GM12878 (cell line): ENCODE results near the gene ING3. TPM values are rescaled to one million over a fixed set of nuclear protein-coding genes. Genes with fewer than 3 reads are reported as not detected.
A peak's percentile ranks its signal among the peaks of the same experiment; 100 is the strongest.

Source experiments
- ASH2L ChIP-seq: fragments of 300-600, 200-600 bp; sonication (generic); IDR thresholded peaks from 2 replicates; pipeline ENCODE4 v1.6.1; 2017; ENCODE audit warnings: low read depth, mild to moderate bottlenecking, borderline replicate concordance
- CHD1 ChIP-seq: IDR thresholded peaks from 2 replicates; pipeline ENCODE4 v1.6.1; 2012; ENCODE audit warnings: low read depth, low read length, improper control_type of control experiment
- EGR1 ChIP-seq, 2 experiments: IDR thresholded peaks; 1 replicate in 1 of 2; 2 replicates in 1 of 2; pipeline ENCODE4 v1.6.1; 2011 to 2012; ENCODE audit warnings: low read depth in 2 of 2, low read length in 2 of 2, borderline replicate concordance in 1 of 2, mild to moderate bottlenecking in 1 of 2, moderate library complexity in 1 of 2
- ESRRA ChIP-seq: IDR thresholded peaks from 2 replicates; pipeline ENCODE4 v1.6.1; 2012; ENCODE audit warnings: mild to moderate bottlenecking, low read length, improper control_type of control experiment
- GABPA ChIP-seq: IDR thresholded peaks from 2 replicates; pipeline ENCODE4 v1.6.1; 2014; ENCODE audit warnings: antibody characterized with exemption, low read depth, mild to moderate bottlenecking, inconsistent platforms
- JUNB ChIP-seq: IDR thresholded peaks from 2 replicates; pipeline ENCODE4 v1.6.1; 2016; ENCODE audit warnings: antibody characterized with exemption, mild to moderate bottlenecking
- PML ChIP-seq: IDR thresholded peaks from 2 replicates; pipeline ENCODE4 v1.6.1; 2012; ENCODE audit warnings: low read length, inconsistent platforms
- POLR2AphosphoS2 ChIP-seq: IDR thresholded peaks from 2 replicates; pipeline ENCODE4 v1.6.1; 2011; ENCODE audit warnings: low read depth, mild to moderate bottlenecking, low read length, improper control_type of control experiment, moderate library complexity
- RCOR1 ChIP-seq: conservative IDR thresholded peaks from 2 replicates; pipeline ENCODE4 v1.6.1; 2012; ENCODE audit warnings: low read depth, low read length, improper control_type of control experiment
- SMC3 ChIP-seq: IDR thresholded peaks from 2 replicates; pipeline ENCODE4 v1.6.1; 2011; ENCODE audit warnings: low read length, improper control_type of control experiment, borderline replicate concordance
- polyA plus RNA-seq, 11 experiments: library from polyadenylated mRNA; depleted of rRNA in 4 of 11; unstranded in 6 of 11; stranded (reverse) in 5 of 11; fragments of >200 nt; fragmentation: Nextera tagmentation in 4 of 11; fragmentation: Illumina TruSeq in 1 of 11; extraction: Ambion mirVana in 4 of 11; extraction: Trizol in 1 of 11; gene quantifications; 1 replicate in 1 of 11; 2 replicates in 10 of 11; pipeline versions ENCODE4 v1.2.1 to v1.2.3, GENCODE V29; 2011 to 2016; ENCODE audit warnings: inconsistent platforms in 2 of 11, missing spikeins in 2 of 11, low read depth in 1 of 11
- total RNA-seq, 4 experiments: library from RNA; depleted of rRNA in 3 of 4; stranded (reverse); fragments of >200 nt in 3 of 4; fragmentation: Illumina TruSeq in 1 of 4; extraction: Trizol in 1 of 4; gene quantifications; 2 replicates each; pipeline versions ENCODE4 v1.2.1 to v1.2.3, GENCODE V29; 2013 to 2021
- TF ChIP-seq, protein P1 (sequence below): IDR thresholded peaks from 2 replicates; pipeline ENCODE4 v1.6.1; 2012; ENCODE audit warnings: low read depth, low read length, improper control_type of control experiment
- TF ChIP-seq, protein P2 (sequence below): fragments of 450-650 bp; formaldehyde crosslinking; IDR thresholded peaks from 2 replicates; pipeline ENCODE4 v1.4.0; 2022; ENCODE audit warnings: mild to moderate bottlenecking, moderate library complexity
- TF ChIP-seq, protein P3 (sequence below): fragments of 450-650 bp; IDR thresholded peaks from 2 replicates; pipeline ENCODE4 v1.6.1; 2017; ENCODE audit warnings: mild to moderate bottlenecking, moderate library complexity
- TF ChIP-seq, protein P4 (sequence below): fragments of 450-650 bp; IDR thresholded peaks from 2 replicates; pipeline ENCODE4 v1.6.1; 2017; ENCODE audit warnings: low read depth, mild to moderate bottlenecking, moderate library complexity
- TF ChIP-seq, protein P5 (sequence below): IDR thresholded peaks from 2 replicates; pipeline ENCODE4 v1.6.1; 2012; ENCODE audit warnings: low read depth, low read length, improper control_type of control experiment

Gene ING3
- total and polyA plus RNA-seq, 10 of the 15 experiments (the other 5 are each of a cell fraction or from before 2014, with no cell fraction given): 12.1 to 60.8 (median 28.8) TPM

DNA sequence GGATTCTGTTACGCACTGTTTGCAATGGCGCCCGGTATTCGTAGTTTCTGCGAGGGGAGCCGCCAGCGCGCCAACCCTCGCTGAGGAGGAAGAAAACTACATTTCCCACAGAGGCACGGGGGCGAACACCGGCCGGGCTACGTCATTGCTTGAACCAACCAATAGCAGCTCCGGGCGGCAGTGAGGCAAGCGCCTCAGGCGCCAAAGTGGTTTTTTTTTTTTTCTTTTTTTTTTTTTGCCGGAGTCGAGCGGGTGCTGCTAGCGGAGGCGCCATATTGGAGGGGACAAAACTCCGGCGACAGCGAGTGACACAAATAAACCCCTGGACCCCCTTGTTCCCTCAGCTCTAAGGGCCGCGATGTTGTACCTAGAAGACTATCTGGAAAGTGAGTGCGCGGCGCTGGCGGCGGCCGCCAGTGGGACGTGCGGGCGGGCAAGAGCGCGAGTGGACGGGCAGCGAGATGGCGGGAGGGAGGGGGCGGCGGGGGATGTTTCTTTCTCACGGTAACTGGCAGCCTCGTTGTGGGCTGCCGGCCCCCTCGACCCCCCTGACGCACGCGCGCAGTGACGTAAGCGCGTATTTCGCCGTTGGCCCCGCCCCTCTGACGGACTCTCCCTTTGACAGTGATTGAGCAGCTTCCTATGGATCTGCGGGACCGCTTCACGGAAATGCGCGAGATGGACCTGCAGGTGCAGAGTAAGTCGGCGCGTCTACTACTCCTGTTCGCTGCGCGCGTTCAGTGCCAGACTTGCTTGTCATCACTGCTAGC is at the start of gene ING3 (continued):
- peak; percentile 75 to 100 for TF ChIP-seq EGR1 (IDR thresholded peaks at IDR 0.05; ENCODE audit: borderline replicate concordance in 1 of 2, low read depth in 2 of 2, low read length in 2 of 2)
- peak; percentile 90 for TF ChIP-seq PML
- peak; percentile 24; the same call in 1 of the 2 replicates for TF ChIP-seq GABPA
- TF ChIP-seq, protein P1, sequence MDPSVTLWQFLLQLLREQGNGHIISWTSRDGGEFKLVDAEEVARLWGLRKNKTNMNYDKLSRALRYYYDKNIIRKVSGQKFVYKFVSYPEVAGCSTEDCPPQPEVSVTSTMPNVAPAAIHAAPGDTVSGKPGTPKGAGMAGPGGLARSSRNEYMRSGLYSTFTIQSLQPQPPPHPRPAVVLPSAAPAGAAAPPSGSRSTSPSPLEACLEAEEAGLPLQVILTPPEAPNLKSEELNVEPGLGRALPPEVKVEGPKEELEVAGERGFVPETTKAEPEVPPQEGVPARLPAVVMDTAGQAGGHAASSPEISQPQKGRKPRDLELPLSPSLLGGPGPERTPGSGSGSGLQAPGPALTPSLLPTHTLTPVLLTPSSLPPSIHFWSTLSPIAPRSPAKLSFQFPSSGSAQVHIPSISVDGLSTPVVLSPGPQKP: 0 out of 2 replicates have a peak, but pooled peaks have one; percentile 50
- TF ChIP-seq, protein P2, sequence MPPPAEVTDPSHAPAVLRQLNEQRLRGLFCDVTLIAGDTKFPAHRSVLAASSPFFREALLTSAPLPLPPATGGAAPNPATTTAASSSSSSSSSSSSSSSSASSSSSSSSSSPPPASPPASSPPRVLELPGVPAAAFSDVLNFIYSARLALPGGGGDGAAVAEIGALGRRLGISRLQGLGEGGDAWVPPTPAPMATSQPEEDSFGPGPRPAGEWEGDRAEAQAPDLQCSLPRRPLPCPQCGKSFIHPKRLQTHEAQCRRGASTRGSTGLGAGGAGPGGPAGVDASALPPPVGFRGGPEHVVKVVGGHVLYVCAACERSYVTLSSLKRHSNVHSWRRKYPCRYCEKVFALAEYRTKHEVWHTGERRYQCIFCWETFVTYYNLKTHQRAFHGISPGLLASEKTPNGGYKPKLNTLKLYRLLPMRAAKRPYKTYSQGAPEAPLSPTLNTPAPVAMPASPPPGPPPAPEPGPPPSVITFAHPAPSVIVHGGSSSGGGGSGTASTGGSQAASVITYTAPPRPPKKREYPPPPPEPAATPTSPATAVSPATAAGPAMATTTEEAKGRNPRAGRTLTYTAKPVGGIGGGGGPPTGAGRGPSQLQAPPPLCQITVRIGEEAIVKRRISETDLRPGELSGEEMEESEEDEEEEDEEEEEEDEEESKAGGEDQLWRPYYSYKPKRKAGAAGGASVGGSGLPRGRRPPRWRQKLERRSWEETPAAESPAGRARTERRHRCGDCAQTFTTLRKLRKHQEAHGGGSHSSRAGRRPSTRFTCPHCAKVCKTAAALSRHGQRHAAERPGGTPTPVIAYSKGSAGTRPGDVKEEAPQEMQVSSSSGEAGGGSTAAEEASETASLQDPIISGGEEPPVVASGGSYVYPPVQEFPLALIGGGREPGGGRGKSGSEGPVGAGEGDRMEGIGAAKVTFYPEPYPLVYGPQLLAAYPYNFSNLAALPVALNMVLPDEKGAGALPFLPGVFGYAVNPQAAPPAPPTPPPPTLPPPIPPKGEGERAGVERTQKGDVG (CRISPR knock-in tag): no peak
- TF ChIP-seq CHD1: peak; percentile 77; the same call in 1 of the 2 replicates
- 0 out of 2 replicates have a peak, but pooled peaks have one; percentile 4 for TF ChIP-seq JUNB
- TF ChIP-seq, protein P3, sequence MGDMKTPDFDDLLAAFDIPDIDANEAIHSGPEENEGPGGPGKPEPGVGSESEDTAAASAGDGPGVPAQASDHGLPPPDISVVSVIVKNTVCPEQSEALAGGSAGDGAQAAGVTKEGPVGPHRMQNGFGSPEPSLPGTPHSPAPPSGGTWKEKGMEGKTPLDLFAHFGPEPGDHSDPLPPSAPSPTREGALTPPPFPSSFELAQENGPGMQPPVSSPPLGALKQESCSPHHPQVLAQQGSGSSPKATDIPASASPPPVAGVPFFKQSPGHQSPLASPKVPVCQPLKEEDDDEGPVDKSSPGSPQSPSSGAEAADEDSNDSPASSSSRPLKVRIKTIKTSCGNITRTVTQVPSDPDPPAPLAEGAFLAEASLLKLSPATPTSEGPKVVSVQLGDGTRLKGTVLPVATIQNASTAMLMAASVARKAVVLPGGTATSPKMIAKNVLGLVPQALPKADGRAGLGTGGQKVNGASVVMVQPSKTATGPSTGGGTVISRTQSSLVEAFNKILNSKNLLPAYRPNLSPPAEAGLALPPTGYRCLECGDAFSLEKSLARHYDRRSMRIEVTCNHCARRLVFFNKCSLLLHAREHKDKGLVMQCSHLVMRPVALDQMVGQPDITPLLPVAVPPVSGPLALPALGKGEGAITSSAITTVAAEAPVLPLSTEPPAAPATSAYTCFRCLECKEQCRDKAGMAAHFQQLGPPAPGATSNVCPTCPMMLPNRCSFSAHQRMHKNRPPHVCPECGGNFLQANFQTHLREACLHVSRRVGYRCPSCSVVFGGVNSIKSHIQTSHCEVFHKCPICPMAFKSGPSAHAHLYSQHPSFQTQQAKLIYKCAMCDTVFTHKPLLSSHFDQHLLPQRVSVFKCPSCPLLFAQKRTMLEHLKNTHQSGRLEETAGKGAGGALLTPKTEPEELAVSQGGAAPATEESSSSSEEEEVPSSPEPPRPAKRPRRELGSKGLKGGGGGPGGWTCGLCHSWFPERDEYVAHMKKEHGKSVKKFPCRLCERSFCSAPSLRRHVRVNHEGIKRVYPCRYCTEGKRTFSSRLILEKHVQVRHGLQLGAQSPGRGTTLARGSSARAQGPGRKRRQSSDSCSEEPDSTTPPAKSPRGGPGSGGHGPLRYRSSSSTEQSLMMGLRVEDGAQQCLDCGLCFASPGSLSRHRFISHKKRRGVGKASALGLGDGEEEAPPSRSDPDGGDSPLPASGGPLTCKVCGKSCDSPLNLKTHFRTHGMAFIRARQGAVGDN: 0 out of 2 replicates have a peak, but pooled peaks have one; percentile 45
- TF ChIP-seq ESRRA: 0 out of 2 replicates have a peak, but pooled peaks have one; percentile 56
- TF ChIP-seq, protein P4, sequence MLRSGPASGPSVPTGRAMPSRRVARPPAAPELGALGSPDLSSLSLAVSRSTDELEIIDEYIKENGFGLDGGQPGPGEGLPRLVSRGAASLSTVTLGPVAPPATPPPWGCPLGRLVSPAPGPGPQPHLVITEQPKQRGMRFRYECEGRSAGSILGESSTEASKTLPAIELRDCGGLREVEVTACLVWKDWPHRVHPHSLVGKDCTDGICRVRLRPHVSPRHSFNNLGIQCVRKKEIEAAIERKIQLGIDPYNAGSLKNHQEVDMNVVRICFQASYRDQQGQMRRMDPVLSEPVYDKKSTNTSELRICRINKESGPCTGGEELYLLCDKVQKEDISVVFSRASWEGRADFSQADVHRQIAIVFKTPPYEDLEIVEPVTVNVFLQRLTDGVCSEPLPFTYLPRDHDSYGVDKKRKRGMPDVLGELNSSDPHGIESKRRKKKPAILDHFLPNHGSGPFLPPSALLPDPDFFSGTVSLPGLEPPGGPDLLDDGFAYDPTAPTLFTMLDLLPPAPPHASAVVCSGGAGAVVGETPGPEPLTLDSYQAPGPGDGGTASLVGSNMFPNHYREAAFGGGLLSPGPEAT: 0 out of 2 replicates have a peak, but pooled peaks have one; percentile 54
- TF ChIP-seq SMC3: no peak
- TF ChIP-seq, protein P5, sequence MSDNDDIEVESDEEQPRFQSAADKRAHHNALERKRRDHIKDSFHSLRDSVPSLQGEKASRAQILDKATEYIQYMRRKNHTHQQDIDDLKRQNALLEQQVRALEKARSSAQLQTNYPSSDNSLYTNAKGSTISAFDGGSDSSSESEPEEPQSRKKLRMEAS: peak; percentile 65; the same call in 1 of the 2 replicates
- TF ChIP-seq ASH2L: peak; percentile 71; the same call in 1 of the 2 replicates
- peak; percentile 30; the same call in 1 of the 2 replicates for TF ChIP-seq POLR2AphosphoS2
- no peak; the same call in 1 of the 2 replicates for TF ChIP-seq RCOR1
